Colonic mucosa (tissue), 4 donors: ENCODE results near the gene C1orf94. TPM values are rescaled to one million over a fixed set of nuclear protein-coding genes. Genes with fewer than 3 reads are reported as not detected.
"Not testable (repeated sequence)": the region's sequence is repeated elsewhere in the genome, so short reads cannot be mapped to it uniquely, and the experiment has no call there.

Experiments
- DNase-seq: peaks from one replicate; pipeline ENCODE4 v3.0.0-alpha.2; 2020
- H3K27ac ChIP-seq: fragments of 200-600 bp; one replicate; pipeline ENCODE4 v1.8.0; 2021
- H3K27me3 ChIP-seq: fragments of 200-600 bp; one replicate; pipeline ENCODE4 v1.8.0; 2021
- H3K36me3 ChIP-seq: fragments of 200-600 bp; one replicate; pipeline ENCODE4 v1.8.0; 2021
- H3K4me1 ChIP-seq: fragments of 200-600 bp; one replicate; pipeline ENCODE4 v1.8.0; 2021; ENCODE audit warnings: mild to moderate bottlenecking
- H3K4me3 ChIP-seq: fragments of 200-600 bp; one replicate; pipeline ENCODE4 v1.8.0; 2021
- H3K9ac ChIP-seq, 2 donors: one replicate each; pipeline ENCODE4 v1.7.0; 2013; ENCODE audit warnings: control low read depth in 2 of 2, low read depth in 2 of 2, low read length in 2 of 2
- H3K9me3 ChIP-seq: fragments of 200-600 bp; one replicate; pipeline ENCODE4 v1.8.0; 2021
- CTCF ChIP-seq: fragments of 200-600 bp; IDR thresholded peaks from one replicate; pipeline ENCODE4 v1.8.0; 2022; ENCODE audit warnings: antibody characterized with exemption, mild to moderate bottlenecking
- intact Hi-C: fragments of 100-400 bp; cut with DNase I; formaldehyde crosslinking; loops from one replicate; pipeline ENCODE4 v1.14.1; 2022
- total RNA-seq, 2 donors: library from RNA; stranded (reverse); fragmentation: NEBNext Ultra II Directional in 1 of 2; extraction: Animal tissue kit (Norgen Biotek cat#: 25700) in 1 of 2; gene quantifications; one replicate each; pipeline ENCODE4 v1.2.1, GENCODE V29; 2021
- donor health status: healthy.
- donor health status: DM: no; HTN: no; CAD: no.
- donor health status: DM: no; HTN: no; CAD: no.

Gene C1orf94
- total RNA-seq, 2 donors from 2014 or later, result not detected

- H3K9me3 ChIP-seq, result no peaks in the 10 kb centered on the region
- no peaks in the 10 kb centered on the region for H3K4me1 ChIP-seq
- H3K4me3 ChIP-seq, result no peak overlapping the region
- H3K27me3 ChIP-seq, result peaks cover 6% of the 10 kb centered on the region
- no peak overlapping the region for H3K27ac ChIP-seq
- DNase-seq, result no peak
- TF ChIP-seq CTCF, result no peak
- no peak overlapping the region for H3K9ac ChIP-seq
- intact Hi-C loops, result no loop called here
- no peaks in the 10 kb centered on the region for H3K36me3 ChIP-seq
Observed at GRCh38 chr1:34178072-34178471, 1.4 kb downstream of the C1orf94 start.

GRCh38 chr1:34183381-34183780 is 6.7 kb downstream of the C1orf94 start:
- H3K9me3 ChIP-seq, H3K27ac ChIP-seq, H3K9ac ChIP-seq, H3K27me3 ChIP-seq, H3K36me3 ChIP-seq, intact Hi-C loops, H3K4me1 ChIP-seq, DNase-seq, H3K4me3 ChIP-seq: not testable (repeated sequence)

GRCh38 chr1:34186741-34187494 is 10.2 kb downstream of the C1orf94 start:
- Histone ChIP-seq H3K27ac (no peak overlapping the region), H3K27me3 (no peaks in the 10 kb centered on the region), H3K4me3 (no peak overlapping the region), H3K9me3 (no peaks in the 10 kb centered on the region), H3K36me3 (no peaks in the 10 kb centered on the region), H3K9ac (no peak overlapping the region), H3K4me1 (no peaks in the 10 kb centered on the region)
- TF ChIP-seq CTCF, result no peak
- DNase-seq, result no peak
- intact Hi-C loops, result no loop called here

GRCh38 chr1:34188418-34188817 is 11.7 kb downstream of the C1orf94 start:
- no peak for DNase-seq
- no peaks in the 10 kb centered on the region for H3K9me3 ChIP-seq
- H3K36me3 ChIP-seq, result no peaks in the 10 kb centered on the region
- no peak overlapping the region for H3K27ac ChIP-seq
- no peak overlapping the region for H3K9ac ChIP-seq
- no peak overlapping the region for H3K4me3 ChIP-seq
- H3K27me3 ChIP-seq, result no peaks in the 10 kb centered on the region
- TF ChIP-seq CTCF, result no peak
- H3K4me1 ChIP-seq, result no peaks in the 10 kb centered on the region
- intact Hi-C loops, result no loop called here

- Histone ChIP-seq H3K4me3 (no peak overlapping the region), H3K4me1 (no peaks in the 10 kb centered on the region), H3K27me3 (no peaks in the 10 kb centered on the region), H3K9me3 (no peaks in the 10 kb centered on the region), H3K36me3 (no peaks in the 10 kb centered on the region), H3K27ac (no peak overlapping the region), H3K9ac (no peak overlapping the region)
- intact Hi-C loops, result no loop called here
- TF ChIP-seq CTCF, result no peak
- DNase-seq, result no peak
Observed at GRCh38 chr1:34188985-34189384, 12.3 kb downstream of the C1orf94 start.

GRCh38 chr1:34190692-34191091 is 14.0 kb downstream of the C1orf94 start:
- Histone ChIP-seq H3K9ac (no peak overlapping the region), H3K4me3 (no peak overlapping the region), H3K27me3 (no peaks in the 10 kb centered on the region), H3K9me3 (no peaks in the 10 kb centered on the region), H3K27ac (no peak overlapping the region), H3K36me3 (no peaks in the 10 kb centered on the region), H3K4me1 (no peaks in the 10 kb centered on the region)
- intact Hi-C loops, result no loop called here
- no peak for TF ChIP-seq CTCF
- no peak for DNase-seq
